ENCODE results near the gene RTL10. TPM values are rescaled to one million over a fixed set of nuclear protein-coding genes. Genes with fewer than 3 reads are reported as not detected.

Gene RTL10
- total and polyA plus RNA-seq, 2 of the 8 experiments (the other 6 are each of a cell fraction or from before 2014, with no cell fraction given), result 11.5 to 18.8 TPM

DNA sequence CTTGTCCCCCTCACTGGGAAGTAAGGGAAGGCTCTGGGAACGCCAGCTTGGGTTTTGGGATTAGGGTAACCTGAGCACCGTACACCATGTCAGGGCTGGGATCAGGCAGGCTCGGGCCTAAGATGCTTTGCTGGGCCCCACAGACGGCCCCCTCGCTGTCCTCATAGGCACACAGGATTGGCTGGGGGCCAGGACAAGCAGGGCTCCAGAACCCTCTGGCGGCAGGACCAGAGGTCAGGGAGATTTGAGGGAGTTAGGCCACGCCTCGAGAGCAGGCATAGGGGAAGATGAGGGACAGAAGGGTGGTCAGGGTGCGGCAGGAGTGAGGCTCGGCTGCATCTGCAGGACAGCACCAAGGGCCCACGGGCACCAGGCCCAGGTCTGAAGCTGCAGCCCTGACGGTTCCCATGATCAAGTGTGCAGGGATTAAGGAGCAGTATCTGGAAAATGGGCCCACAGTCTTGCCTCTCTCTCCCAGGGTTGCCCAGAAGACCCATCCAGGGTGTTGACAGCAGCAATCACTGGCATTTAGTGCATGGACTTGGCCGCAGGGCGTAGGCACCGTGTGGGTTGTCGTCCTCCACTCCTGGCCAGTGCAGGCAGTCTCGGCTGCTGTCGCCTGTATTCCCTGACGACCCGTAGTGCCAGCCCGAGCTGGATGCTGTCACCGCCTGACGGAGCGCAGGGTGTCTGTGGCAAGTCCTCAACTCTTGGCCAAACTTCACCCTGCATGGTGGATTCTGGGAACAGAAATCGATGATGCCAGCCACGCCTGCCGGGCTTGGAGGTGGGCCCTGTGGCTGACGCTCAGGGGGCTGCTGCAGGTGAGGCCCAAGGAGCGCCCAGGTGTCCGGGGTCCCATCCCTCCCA lies 15.7 kb upstream of the RTL10 start (continued):
- TF ChIP-seq CHD7 (IDR thresholded peaks at IDR 0.05; ENCODE audit: insufficient replicate concordance, low read length), result no peak
- TF ChIP-seq TCF12 (IDR thresholded peaks at IDR 0.05; ENCODE audit: low read depth, low read length), result no peak
